BE2C (cell line): ENCODE data around the gene TGIF2.
A peak's percentile ranks its signal among the peaks of the same experiment; 100 is the strongest.
"Not testable (repeated sequence)": the region's sequence is repeated elsewhere in the genome, so short reads cannot be mapped to it uniquely, and the experiment has no call there.

ENCODE experiments used
- DNase-seq: peaks from one replicate; pipeline ENCODE4 v3.0.0-alpha.2; 2020
- H3K27me3 ChIP-seq: fragments of 250-450 bp; sonication (Bioruptor Pico); 2 replicates; pipeline ENCODE4 v1.5.1; 2020; ENCODE audit warnings: mild to moderate bottlenecking
- H3K36me3 ChIP-seq: fragments of 250-450 bp; sonication (Bioruptor Pico); 2 replicates; pipeline ENCODE4 v1.5.1; 2020; ENCODE audit warnings: mild to moderate bottlenecking
- H3K4me1 ChIP-seq: fragments of 250-450 bp; sonication (Bioruptor Pico); 2 replicates; pipeline ENCODE4 v1.5.1; 2020
- H3K4me3 ChIP-seq: 2 replicates; pipeline ENCODE4 v1.5.1; 2011; ENCODE audit warnings: low read depth, low read length
- H3K9me3 ChIP-seq: fragments of 250-450 bp; sonication (Bioruptor Pico); 2 replicates; pipeline ENCODE4 v1.5.1; 2020
- TF ChIP-seq, protein P1 (sequence below): IDR thresholded peaks from 2 replicates; pipeline ENCODE4 v1.5.1; 2012; ENCODE audit warnings: mild to moderate bottlenecking, low read depth, low read length

TGIF2 gene

DNA sequence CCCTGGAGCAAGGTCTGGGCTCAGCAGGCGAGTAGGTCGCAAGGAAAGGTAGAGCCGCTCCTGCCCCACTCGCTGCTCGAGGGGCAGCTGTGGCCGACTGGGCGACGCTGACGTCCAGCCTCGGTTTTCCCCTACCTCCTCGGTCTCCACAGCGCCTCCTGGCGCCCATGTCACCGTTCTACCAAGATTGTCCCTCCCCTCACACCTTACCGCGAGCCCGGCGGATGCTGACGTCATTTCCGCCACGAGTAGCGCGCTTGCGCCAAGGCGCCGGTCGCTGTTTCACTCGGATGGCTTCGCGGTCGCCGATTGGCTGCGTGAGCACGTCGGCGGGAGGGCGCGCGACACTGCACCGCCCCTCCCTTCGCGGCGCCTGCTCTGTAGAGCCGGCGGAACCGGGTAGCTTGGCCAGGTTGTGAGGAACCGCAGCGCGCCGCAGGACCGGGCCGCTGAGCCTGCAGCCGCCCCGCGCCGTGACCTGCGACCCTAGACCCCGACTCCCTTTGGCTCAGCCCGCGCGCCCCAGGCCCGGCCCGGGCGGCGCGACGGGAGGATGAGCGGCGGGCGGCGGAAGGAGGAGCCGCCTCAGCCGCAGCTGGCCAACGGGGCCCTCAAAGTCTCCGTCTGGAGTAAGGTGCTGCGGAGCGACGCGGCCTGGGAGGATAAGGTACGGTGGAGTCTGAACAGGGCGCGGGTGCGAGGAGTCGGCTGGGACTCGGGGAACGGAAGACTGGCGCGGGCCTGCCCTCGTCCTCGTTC lies 32.2 kb downstream of the TGIF2 start, which contains the start of gene RAB5IF:
RAB5IF (plus strand) TSS at position 381 of the 759 bp plus-strand sequence; CDS start at position 554, 173 bp downstream.
- TF ChIP-seq, protein P1, sequence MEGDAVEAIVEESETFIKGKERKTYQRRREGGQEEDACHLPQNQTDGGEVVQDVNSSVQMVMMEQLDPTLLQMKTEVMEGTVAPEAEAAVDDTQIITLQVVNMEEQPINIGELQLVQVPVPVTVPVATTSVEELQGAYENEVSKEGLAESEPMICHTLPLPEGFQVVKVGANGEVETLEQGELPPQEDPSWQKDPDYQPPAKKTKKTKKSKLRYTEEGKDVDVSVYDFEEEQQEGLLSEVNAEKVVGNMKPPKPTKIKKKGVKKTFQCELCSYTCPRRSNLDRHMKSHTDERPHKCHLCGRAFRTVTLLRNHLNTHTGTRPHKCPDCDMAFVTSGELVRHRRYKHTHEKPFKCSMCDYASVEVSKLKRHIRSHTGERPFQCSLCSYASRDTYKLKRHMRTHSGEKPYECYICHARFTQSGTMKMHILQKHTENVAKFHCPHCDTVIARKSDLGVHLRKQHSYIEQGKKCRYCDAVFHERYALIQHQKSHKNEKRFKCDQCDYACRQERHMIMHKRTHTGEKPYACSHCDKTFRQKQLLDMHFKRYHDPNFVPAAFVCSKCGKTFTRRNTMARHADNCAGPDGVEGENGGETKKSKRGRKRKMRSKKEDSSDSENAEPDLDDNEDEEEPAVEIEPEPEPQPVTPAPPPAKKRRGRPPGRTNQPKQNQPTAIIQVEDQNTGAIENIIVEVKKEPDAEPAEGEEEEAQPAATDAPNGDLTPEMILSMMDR: peak; percentile 92
- no peaks in the 10 kb centered on the region for H3K9me3 ChIP-seq
- H3K27me3 ChIP-seq: no peaks in the 10 kb centered on the region
- H3K4me1 ChIP-seq: no peaks in the 10 kb centered on the region
- DNase-seq: peak; percentile 99
- H3K36me3 ChIP-seq: peaks cover 25% of the 10 kb centered on the region
- peak within 1 kb of the TSS; percentile 99 for H3K4me3 ChIP-seq

DNA sequence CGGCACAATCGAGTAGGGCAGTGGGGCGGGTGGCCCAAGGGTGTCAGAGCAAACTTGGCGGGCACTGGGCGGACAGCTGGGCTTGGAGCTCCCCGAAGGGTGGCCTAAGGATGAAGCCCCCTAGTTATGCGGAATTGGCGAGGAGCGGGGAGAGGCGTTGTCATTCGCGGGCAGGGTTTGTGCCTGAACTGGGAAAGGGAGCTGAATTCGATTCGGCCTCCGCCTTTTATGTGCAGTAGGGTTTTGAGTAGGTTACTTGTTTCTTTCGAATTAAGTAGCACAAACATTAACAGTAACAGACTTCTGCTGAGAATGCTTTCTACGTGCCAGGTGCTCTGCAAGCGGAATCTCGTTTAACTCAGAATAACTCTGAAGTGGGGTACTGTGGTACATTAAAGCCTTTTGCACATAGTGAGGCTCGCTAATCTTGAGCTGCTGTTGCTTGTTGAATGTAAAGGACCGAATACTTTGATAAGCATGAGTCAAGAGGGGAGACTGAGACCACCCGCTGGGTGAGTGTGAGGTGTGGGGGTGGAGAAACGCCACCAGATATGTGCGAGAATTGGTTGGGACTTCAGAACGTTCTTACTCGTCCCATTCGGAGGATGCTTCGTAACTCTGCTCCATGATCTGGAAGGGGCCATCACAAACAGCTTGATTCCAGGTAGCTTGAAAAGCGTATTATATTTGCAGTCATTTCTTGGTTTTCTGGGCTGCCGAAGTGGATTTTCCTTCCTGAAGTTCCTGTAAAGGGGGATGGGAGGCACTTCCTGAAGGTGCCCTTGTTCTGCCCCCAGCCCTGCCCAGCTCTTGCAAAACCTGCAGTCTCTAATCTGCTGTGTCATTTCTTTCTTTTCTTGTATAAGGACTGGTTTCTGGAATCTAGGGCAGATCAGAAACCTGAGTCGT lies 33.0 kb downstream of the TGIF2 start:
- Histone ChIP-seq H3K4me3 (peak overlapping the region; percentile 99), H3K9me3 (no peaks in the 10 kb centered on the region), H3K4me1 (no peaks in the 10 kb centered on the region), H3K27me3 (no peaks in the 10 kb centered on the region), H3K36me3 (peaks cover 30% of the 10 kb centered on the region)
- no peak for DNase-seq
- TF ChIP-seq, protein P1: no peak

DNA sequence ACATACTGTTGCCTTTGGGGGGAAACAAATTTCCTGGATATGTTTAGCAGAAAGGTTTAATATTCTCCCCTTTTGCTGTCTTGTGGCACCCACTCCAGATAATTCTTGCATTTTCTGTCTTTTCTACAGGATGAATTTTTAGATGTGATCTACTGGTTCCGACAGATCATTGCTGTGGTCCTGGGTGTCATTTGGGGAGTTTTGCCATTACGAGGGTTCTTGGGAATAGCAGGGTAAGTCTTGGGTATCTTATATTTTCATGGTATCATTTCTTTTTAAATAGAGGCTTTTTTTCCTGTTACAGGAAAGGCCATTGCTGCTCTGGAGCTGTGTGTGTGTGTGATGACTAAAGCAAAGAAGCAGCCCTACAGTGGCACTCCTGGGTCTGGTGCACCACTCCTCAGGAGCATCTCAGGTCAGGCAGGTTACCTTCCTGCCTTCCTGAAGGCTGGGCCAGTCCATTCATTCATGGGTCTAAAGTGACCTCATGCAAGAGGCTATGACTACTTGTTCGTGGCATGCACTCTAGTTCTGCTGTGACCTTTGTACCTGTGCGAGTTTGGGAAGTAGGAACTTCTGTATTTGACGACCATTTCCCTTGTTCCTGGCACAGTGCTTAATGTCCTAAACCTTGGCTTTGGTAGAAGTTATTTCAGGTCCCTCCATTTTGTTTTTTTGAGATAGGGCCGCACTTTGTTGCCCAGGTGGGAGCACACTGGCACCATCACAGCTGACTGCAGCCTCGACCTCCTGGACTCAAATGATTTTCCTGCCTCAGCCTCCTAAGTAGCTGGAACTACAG lies 34.4 kb downstream of the TGIF2 start:
- no peak for DNase-seq
- no peaks in the 10 kb centered on the region for H3K4me1 ChIP-seq
- no peaks in the 10 kb centered on the region for H3K9me3 ChIP-seq
- H3K27me3 ChIP-seq: no peaks in the 10 kb centered on the region
- no peak overlapping the region for H3K4me3 ChIP-seq
- peaks cover 43% of the 10 kb centered on the region for H3K36me3 ChIP-seq
- TF ChIP-seq, protein P1: no peak

DNA sequence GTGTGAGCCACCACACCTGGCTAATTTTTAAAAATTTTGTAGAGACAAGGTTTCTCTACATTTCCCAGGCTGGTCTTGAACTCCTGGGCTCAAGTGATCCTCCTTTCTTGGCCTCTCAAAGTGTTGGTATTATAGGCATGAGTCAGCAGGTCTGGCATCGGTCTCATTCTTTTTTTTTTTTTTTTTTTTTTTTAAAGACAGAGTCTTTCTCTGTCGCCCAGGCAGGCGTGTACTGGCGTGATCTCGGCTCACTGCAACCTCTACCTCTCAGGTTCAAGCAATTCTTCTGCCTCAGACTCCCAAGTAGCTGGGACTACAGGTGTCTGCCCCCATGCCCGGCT lies 35.0 kb downstream of the TGIF2 start:
- H3K4me1 ChIP-seq, H3K4me3 ChIP-seq, H3K27me3 ChIP-seq, H3K9me3 ChIP-seq, DNase-seq: not testable (repeated sequence)
- H3K36me3 ChIP-seq: peaks cover 48% of the 10 kb centered on the region

DNA sequence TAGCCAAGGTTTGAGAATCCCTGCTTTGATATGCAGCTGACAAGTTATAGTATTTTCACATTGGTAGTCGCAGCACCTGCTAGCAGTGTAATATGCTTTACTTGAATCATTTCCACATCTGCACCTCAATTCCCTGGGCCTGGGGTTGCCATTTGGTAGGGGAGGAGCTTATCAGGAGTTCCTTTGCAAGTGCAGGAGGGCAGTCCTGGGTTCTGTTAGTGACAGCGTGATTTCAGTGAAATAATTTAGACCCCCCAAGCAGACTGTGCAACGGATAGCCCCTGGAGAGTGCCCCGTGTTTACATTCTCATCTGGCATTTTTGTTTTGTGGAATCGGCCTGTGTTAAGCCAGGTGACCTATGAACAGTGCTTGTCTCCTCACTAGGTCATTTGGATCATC lies 38.2 kb downstream of the TGIF2 start:
- Histone ChIP-seq H3K4me3 (no peak overlapping the region), H3K9me3 (no peaks in the 10 kb centered on the region), H3K36me3 (peaks cover 55% of the 10 kb centered on the region), H3K4me1 (no peaks in the 10 kb centered on the region), H3K27me3 (no peaks in the 10 kb centered on the region)
- TF ChIP-seq, protein P1: no peak
- no peak for DNase-seq

DNA sequence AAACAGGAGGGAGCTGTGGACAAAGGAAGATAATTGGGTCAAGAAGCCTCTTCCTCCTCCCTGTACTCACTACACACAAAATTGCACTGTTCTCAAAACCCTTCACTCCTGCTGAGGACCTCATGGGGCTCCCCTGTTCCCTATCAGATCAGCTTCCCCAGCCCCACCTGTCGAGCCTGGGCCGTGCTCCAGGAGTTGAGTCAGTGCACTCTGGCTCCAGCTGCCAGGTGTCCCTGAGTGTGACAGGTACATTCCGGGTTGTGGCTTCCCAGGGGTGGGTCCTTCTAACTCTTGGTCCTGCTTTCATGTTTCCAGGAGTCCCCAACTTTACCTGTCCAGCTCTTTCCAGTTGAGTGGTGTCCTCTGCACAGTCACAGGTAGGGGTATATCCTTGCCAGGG lies 40.6 kb downstream of the TGIF2 start:
- TF ChIP-seq, protein P1: no peak
- no peak for DNase-seq
- no peak overlapping the region for H3K4me3 ChIP-seq
- no peaks in the 10 kb centered on the region for H3K27me3 ChIP-seq
- no peaks in the 10 kb centered on the region for H3K9me3 ChIP-seq
- no peaks in the 10 kb centered on the region for H3K4me1 ChIP-seq
- H3K36me3 ChIP-seq: peaks cover 45% of the 10 kb centered on the region
